IMR-90 (cell line): ENCODE measurements around the gene DACH1.

Experiments used
- BHLHE40 ChIP-seq: fragments of 150-350 bp; IDR thresholded peaks from 2 replicates; pipeline ENCODE4 v1.6.1; 2016; ENCODE audit warnings: mild to moderate bottlenecking, low read depth, low read length
- CEBPB ChIP-seq: IDR thresholded peaks from 2 replicates; pipeline ENCODE4 v1.6.1; 2012; ENCODE audit warnings: low read depth, low read length, improper control_type of control experiment
- CHD1 ChIP-seq: IDR thresholded peaks from 2 replicates; pipeline ENCODE4 v1.6.1; 2012; ENCODE audit warnings: low read depth, low read length, improper control_type of control experiment
- CTCF ChIP-seq: conservative IDR thresholded peaks from 2 replicates; pipeline ENCODE4 v1.5.1; 2012; ENCODE audit warnings: mild to moderate bottlenecking, low read depth, low read length, improper control_type of control experiment
- ELK1 ChIP-seq: fragments of 150-350 bp; IDR thresholded peaks from 2 replicates; pipeline ENCODE4 v1.6.1; 2016; ENCODE audit warnings: low read depth, mild to moderate bottlenecking, low read length, moderate library complexity, borderline replicate concordance
- FOS ChIP-seq: fragments of 150-350 bp; IDR thresholded peaks from 2 replicates; pipeline ENCODE4 v1.6.1; 2016; ENCODE audit warnings: low read depth, low read length
- MAFK ChIP-seq: IDR thresholded peaks from 2 replicates; pipeline ENCODE4 v1.6.1; 2012; ENCODE audit warnings: low read depth, low read length, improper control_type of control experiment
- MAZ ChIP-seq: IDR thresholded peaks from 2 replicates; pipeline ENCODE4 v1.6.1; 2012; ENCODE audit warnings: low read depth, mild to moderate bottlenecking, low read length, improper control_type of control experiment, moderate library complexity, borderline replicate concordance
- MXI1 ChIP-seq: IDR thresholded peaks from 2 replicates; pipeline ENCODE4 v1.6.1; 2012; ENCODE audit warnings: low read depth, mild to moderate bottlenecking, low read length, moderate library complexity, borderline replicate concordance
- POLR2A ChIP-seq: IDR thresholded peaks from 2 replicates; pipeline ENCODE4 v1.6.1; 2012; ENCODE audit warnings: mild to moderate bottlenecking, low read depth, low read length
- RAD21 ChIP-seq: IDR thresholded peaks from 2 replicates; pipeline ENCODE4 v1.6.1; 2012; ENCODE audit warnings: low read length, improper control_type of control experiment
- RCOR1 ChIP-seq: IDR thresholded peaks from 2 replicates; pipeline ENCODE4 v1.6.1; 2012; ENCODE audit warnings: mild to moderate bottlenecking, low read length, improper control_type of control experiment; ENCODE audit not compliant: insufficient replicate concordance
- RFX5 ChIP-seq: IDR thresholded peaks from 2 replicates; pipeline ENCODE4 v1.8.0; 2012; ENCODE audit warnings: low read depth, mild to moderate bottlenecking, low read length, moderate library complexity
- USF2 ChIP-seq: fragments of 150-350 bp; IDR thresholded peaks from 2 replicates; pipeline ENCODE4 v1.6.1; 2017; ENCODE audit warnings: mild to moderate bottlenecking, antibody characterized with exemption, low read length, low read depth

- TF ChIP-seq CTCF (no peak), ELK1 (no peak), RFX5 (no peak), BHLHE40 (no peak), POLR2A (no peak), CEBPB (no peak), USF2 (no peak), RAD21 (no peak), RCOR1 (no peak), CHD1 (no peak), FOS (no peak), MXI1 (no peak), MAZ (no peak), MAFK (no peak)
These were observed 9.7 kb upstream of the DACH1 start for GRCh38 chr13:71876648-71877255.
